ENCODE measurements around the gene LTB4R.
A peak's percentile ranks its signal among the peaks of the same experiment; 100 is the strongest.

Gene LTB4R

DNA sequence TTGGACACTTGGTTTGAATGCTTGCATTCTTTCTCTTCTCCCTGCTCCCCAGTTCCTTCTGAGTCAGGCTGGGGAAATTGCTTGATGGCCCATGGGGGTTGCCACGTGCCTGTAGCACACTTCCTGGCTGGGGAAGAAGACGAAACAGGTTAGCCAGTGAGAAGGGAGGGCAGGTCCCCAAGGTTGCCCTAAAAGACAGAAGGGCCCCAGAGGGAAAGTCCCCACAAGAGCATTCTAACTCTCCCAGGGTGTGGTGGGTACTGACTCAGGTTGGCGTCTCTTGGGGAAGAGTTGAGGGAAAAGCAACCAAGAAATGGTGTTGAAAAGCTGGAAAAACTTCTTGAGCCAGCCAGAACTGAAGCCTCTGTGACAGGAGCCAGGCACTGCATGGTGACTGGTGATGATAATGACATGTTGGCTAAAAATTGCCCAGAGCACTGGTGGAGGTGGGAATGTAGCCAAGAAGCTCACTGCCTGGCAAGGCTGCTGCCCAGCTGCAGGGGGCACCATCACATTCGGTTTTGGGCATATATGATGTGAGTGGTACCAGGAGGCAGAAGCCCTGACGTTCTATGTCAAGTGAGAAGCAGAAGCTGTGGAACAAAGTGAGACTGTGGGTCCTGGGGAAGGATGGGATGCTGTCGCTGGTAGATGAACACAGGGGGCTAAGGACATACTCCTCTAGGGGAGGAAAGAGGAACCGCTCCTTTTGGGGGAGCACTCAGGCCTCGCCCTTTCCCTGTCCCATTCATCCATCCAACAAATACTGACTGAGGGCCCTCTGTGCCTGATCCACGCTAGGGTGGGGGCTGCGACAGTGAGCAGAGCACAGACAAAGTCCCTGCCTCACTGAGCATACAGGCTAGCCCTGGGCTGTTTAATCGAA, 31.8 kb upstream of the LTB4R start:
- no peak for DNase-seq (ENCODE audit: low read depth)

DNA sequence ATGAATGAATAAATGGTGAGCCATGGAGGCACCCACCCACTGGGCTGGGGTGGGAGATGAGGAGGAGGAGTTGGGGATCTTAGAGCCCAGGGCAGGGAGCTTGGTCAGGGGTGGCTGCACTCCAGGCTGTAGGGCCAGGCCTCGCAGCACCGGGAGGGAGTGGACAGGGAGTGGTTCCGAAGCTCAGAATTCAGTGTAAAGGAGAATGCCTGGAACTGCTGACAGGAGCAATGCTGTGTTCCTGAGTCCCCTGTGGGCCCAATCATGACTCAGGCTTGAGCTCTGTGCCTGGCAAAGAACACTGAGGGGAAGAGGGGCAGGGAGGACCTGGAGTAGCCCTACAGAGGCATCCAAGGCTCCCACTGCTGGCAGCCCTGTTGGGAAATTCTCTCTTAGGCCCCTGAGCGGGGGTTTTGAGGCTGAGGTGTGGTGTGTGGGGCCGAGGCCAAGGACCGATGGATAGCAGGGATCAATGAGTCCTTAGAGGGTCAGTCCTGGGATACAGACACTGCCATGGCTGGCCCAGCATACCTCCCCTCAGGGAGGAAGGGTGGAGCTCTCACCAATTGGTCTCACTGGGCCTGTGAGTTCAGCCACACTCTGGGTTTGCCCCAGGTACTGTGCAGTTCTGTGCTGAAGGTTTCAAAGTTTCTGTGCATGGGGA, 30.4 kb upstream of the LTB4R start:
- DNase-seq (ENCODE audit: low read depth): no peak

DNA sequence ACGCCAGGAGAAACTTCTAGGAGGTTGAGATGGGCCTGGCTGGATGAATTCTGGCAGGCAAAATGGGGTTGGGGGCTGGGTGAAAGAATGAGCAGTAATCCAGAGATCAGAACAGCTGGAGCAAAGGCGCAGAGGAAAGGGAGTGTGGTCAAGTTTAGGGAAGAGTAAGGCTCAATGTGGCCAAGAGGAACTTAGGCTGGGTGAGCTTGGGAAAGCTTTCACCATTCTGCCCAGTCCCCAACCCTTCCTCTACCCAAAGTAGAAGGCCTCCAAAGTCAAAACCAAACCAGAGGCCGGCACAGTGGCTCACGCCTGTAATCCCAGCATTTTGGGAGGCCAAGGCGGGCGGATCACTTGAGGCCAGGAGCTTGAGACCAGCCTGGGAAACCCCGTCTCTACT, 29.7 kb upstream of the LTB4R start:
- no peak for DNase-seq (ENCODE audit: low read depth)

DNA sequence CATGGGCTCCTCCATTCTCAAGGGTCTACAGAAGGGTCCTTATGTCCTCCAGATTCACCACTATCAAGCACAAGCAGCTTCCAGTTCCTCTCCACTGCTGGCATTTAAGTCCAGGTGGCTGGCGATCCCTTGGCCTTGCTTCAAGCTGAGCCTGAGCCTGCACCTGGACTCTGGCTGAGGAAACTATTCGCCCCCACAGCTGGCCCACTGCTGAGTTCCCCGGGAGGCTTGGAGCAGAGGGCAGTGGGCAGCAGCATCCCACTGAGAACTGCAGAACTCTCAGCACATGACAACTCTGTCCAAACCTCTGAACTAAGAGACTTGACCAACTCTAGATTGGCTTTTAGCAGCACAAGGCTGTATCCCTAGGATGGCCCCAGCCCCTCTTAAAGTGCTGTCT, 28.6 kb upstream of the LTB4R start:
- DNase-seq (ENCODE audit: low read depth): no peak

- DNase-seq (ENCODE audit: low read depth): no peak
These were observed 27.4 kb upstream of the LTB4R start for GRCh38 chr14:24283796-24284460.

DNA sequence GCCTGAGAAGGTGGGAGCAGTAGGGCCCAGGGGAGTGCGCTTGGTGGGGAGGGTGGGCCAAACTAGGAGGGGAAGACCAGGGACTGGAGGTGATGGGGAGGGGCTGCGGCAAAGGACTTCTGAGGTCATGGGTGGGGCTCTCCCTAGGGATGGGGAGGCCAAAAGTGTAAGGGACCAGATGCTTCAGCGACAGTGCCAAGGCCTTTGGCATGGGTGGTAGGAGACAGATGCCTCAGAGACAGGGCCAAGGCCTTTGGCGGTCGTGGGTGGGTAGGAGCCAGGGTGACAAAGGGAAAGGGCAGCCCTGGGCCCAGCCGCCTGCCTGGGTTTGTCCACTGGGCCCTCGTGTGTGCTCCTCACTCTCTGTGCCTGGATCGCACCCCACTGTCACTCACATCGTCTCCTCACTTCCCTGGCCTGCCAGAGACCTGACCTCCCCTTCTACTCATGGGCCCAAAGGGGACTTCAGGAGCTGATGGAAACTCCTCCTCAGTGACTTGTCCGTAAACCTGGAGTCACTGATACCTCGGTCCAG, 26.7 kb upstream of the LTB4R start:
- no peak for DNase-seq (ENCODE audit: low read depth)

GRCh38 chr14:24285351-24285750, 26.0 kb upstream of the LTB4R start:
- no peak for DNase-seq (ENCODE audit: low read depth)

GRCh38 chr14:24286996-24287395, 24.3 kb upstream of the LTB4R start:
- no peak for DNase-seq (ENCODE audit: low read depth)

- no peak for DNase-seq (ENCODE audit: low read depth)
These were observed 21.5 kb upstream of the LTB4R start for GRCh38 chr14:24289649-24290280.

DNA sequence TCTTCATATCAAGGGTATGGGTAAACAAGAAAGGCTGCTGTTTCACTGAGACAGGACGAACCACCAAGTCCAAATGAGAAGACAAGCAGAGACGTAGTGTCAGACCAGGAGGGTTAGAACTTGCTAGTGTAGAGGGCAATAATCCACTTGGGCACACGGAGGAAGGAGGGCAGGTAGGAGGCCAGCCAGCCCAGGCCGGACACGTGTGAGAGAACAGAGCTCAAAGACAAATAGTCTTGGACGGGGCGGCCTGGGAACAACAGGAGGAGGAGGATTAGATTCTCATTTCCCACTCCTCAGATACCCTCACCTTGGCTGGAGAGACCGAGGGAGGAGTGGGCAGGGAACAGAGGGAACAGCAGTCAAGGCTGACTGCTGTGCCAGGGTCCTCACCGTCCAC, 20.6 kb upstream of the LTB4R start:
- DNase-seq (ENCODE audit: low read depth): no peak

DNA sequence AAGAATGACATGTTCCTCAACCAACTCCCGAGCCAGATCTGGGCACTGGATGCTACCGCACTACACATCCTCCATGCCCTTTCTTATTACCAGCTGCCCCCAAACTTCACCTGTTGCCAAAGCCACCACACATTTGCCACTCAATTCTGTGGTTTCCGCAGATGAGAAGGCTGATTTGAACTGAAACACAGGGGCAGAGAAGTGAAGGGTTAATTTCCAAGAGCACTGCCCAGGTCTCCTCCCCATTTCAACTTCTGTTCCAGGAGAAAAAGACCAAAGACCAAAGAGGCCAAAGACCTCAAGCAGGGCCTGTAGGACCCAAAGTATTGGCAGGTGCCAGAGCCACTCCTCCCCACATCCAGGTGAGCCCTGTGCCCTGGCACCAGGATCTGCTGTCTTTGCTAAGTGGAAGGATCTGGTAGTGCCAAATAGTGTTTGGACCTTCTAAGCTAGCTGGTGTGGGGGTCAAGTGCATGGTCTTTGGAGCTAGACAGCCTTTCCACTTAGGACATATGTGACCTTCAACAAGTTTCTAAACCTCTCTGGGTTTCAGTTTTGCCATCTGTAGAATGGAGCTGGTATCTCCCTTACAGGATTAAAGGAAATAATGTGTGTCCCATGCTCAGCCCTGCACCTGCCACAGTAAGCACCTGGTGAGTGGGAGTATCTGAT, 19.7 kb upstream of the LTB4R start:
- no peak for DNase-seq (ENCODE audit: low read depth)

DNA sequence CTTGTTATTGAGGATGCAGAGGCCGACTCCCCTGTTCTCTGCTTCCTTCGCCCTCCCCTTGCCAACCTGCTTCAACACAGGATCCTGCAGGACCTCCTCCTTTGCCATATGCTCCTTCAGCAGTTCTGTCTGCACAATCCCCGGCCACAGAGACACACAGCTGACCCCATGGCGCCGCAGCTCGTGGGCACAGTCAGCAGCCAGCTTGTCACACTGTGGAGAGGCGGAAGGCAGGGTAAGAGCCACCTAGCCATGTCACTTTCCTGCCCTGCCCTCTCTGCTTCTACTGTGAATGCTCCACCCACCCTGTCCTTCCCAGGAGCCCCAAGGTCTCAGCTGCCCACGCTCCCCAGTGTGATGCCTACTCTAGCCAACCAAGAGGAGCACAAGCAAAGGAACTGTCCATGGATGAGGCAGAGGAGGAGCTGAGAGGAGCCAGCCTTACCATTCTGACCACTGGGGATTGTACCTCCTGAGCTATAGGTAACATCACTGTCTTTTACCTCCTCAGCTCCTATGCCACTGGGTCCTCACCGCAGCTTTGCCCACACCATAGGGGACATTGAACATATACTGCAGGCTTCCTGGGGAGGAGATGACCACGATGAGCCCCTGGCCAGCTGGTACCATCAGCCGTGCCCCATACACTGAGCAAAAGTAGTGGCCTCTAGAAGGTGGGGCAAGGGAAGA, 19.0 kb upstream of the LTB4R start:
- DNase-seq (ENCODE audit: low read depth): no peak

DNA sequence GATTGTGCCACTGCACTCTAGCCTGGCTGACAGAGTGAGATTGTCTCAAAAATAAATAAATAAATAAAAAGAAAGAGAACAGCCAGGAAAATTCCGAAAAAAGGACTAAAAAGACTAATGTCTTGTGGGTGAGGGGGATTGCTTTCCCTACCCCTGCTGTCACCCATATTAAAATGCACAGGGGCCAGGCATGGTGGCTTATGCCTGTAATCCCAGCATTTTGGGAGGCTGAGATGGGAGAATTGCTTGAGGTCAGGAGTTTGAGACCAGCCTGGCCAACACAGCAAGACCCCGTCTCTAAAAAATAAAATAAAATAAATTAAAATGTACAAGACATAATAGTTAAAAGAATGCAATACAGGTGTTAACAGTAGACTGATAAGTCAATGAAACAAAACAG, 17.8 kb upstream of the LTB4R start:
- no peak for DNase-seq (ENCODE audit: low read depth)

DNA sequence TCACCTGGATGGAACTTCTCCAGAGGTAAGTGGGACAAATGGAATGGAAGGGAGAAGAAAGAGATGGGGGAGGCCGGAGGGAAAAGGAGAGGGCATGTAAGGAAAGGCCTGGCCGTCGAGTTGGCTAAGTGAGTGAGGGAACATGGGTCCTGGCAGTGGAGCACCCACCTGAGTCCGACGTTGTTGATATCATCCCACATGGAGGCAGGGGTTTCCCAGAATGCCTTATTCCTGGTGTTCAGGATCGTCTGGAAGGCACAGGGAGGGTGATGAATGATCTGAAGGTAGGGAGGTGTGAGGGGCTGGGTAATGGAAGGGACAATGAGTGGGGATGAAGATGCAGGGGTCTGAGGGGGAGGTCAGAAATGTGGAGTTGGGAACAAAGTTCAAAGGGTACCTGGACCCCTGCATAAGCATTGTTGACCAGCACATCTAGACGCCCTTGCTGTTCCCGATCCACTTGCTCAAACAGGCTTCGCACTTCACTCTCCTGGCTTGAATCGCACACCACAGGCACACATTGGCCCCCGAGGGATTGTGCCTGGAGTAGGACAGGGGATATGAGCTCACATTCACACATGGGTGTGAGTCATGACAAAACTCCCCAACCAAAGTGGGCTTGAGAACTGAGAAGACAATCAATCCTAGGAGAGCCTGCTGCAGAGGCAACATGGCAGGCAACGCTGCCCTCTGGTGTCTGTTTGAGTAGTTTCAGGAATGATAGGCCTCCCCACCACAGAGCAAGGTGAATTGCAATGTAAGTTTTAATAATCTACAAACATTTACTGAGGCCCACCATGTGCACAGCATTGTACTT, 14.8 kb upstream of the LTB4R start:
- peak; percentile 89 for DNase-seq (ENCODE audit: low read depth)

DNA sequence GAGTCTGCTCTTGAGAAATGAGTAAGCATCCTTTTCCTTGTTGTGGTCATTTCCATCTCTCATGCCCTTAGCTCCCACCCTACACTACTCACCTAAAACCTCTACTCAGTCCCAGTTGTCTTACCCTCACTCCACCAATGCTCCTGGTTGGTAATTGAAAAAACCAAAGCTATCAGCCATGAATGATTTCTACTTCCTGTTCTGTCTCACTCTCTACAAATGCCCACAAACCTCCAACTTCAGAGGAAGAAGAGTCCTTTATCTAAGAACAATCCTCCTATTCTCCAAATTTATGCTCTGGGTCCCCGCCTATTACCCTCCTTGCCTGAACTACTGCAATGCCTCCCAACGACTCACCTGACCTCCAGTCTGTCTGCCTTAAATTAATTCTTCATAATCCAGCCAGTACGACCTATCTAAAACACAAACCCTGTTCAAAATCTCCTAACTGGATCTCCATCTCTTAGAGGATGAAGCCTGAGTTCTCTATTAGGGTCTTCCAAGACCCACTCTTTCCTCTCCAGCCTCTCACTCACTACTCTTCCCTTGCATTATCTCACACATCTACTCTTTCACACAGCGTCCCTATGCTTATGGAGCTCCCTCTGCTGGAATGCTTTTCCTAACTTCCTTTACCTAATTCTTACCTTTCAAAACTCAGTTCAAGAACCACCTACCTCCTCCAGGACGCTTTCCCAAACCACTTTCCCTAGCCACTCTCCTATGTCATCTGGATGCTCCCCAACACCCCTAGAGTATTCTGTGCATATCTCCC, 13.9 kb upstream of the LTB4R start:
- peak; percentile 22 for DNase-seq (ENCODE audit: low read depth)

DNA sequence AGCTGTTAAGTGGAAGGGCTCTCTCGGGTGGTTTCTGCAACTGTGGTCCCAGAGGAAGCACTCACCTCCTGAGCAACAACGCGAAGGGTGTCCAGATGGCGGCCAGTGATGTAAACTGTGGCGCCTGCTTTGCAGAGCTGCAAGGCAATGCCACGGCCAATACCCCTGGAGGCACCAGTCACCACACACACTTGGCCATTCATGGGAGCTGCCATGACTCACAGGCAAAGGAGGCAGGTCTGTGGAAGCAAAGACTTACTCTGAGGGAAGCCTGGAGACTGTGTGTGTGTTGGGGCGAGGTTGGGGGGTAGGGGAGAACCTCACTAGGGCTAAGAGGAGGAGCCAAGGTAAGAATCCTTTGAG, 12.4 kb upstream of the LTB4R start:
- peak; percentile 68 for DNase-seq (ENCODE audit: low read depth)

GRCh38 chr14:24299255-24300191, 11.8 kb upstream of the LTB4R start, which contains the start of the genes DHRS1 and NOP9:
Gene DHRS1 (minus strand): TSS chr14:24299780. CDS start chr14:24299106, 674 bp downstream.
Gene NOP9 (plus strand): TSS chr14:24299850. CDS start chr14:24299955, 105 bp downstream.
- DNase-seq (ENCODE audit: low read depth): peak; percentile 81

- DNase-seq (ENCODE audit: low read depth): no peak
These were observed 10.8 kb upstream of the LTB4R start for GRCh38 chr14:24300326-24300980.

Data from amniotic epithelial cell (primary cell).